Right cardiac atrium (tissue), 5 donors: ENCODE data around the gene GFOD2. TPM values are rescaled to one million over a fixed set of nuclear protein-coding genes. Genes with fewer than 3 reads are reported as not detected.
A peak's percentile ranks its signal among the peaks of the same experiment; 100 is the strongest.

ENCODE experiments used
- ATAC-seq, 2 donors: fragments of 200-7000 bp; cut with Tn5 transposase; one replicate each; pipeline versions ENCODE4 v1.8.0 to v1.9.1; 2020; ENCODE audit warnings: moderate library complexity in 2 of 2, mild to moderate bottlenecking in 1 of 2
- DNase-seq, 3 donors: peaks; one replicate each; pipeline ENCODE4 v3.0.0-alpha.2; 2020
- H3K27ac ChIP-seq: one replicate; pipeline ENCODE4 v1.5.1; 2013; ENCODE audit warnings: mild to moderate bottlenecking, low read length, control low read depth, moderate library complexity
- H3K27me3 ChIP-seq: one replicate; pipeline ENCODE4 v1.6.1; 2013; ENCODE audit not compliant: control insufficient read depth, insufficient read depth
- H3K4me1 ChIP-seq: one replicate; pipeline ENCODE4 v1.6.1; 2013; ENCODE audit warnings: low read length; ENCODE audit not compliant: control insufficient read depth, insufficient read depth
- H3K4me3 ChIP-seq: one replicate; pipeline ENCODE4 v1.5.1; 2013; ENCODE audit warnings: low read length, control low read depth
- H3K9me3 ChIP-seq: one replicate; pipeline ENCODE4 v1.6.1; 2013; ENCODE audit warnings: low read length; ENCODE audit not compliant: control insufficient read depth
- WGBS: extraction: QIAGEN DNeasy Blood & Tissue Kit; methylation state at CpG from one replicate; pipeline ENCODE4 v1.1.7; 2013; 5-methylcytosine and 5-hydroxymethylcytosine counted together
- intact Hi-C, 4 donors: fragments of 100-400 bp; cut with DNase I; formaldehyde crosslinking; loops; one replicate each; pipeline versions ENCODE4 v1.11.0 to v1.14.0; 2022 to 2023
- polyA plus RNA-seq: library from polyadenylated mRNA; stranded (reverse); fragments of 200-250 nt; gene quantifications from one replicate; pipeline ENCODE4 v1.2.3, GENCODE V29; 2013
- total RNA-seq, 4 donors: library from RNA; stranded (reverse); fragmentation: NEBNext Ultra II Directional; extraction: Animal tissue kit (Norgen Biotek cat#: 25700); gene quantifications; one replicate each; pipeline ENCODE4 v1.2.1, GENCODE V29; 2021
- donor health status: healthy with polysubstance abuse.
- donor health status: DM: no; HTN: yes; CAD: no.
- donor health status: DM: no; HTN: no; CAD: no.
- donor health status: DM: no; HTN: yes; CAD: no; lungs with severe emphysema.
- donor health status: DM: yes; HTN: yes; CAD: no.

Gene GFOD2
- total and polyA plus RNA-seq, 5 donors = 8.1 to 9.9 (median 8.5) TPM

DNA sequence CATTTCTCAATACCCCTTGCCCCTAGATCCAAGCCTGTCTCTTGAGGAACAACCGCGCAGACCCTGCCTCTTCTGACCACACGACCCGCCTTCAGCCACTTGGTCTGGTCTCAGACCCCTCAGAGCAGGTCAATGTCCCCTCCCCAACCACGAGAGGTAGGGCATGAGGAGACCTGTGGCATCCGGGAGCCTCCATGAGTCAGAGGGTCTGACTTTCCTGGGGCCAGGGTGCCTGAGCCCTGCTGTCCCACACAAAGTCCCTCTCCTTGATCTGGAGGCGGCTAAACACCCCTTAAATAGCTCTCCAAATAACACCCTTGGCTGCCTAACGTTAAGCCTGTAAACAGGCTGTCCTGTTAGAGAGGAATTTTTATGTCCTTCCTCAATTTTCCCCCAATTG is 69.1 kb downstream of the GFOD2 start:
- Histone ChIP-seq H3K9me3 (no peaks in the 10 kb centered on the region), H3K4me1 (peaks cover 2% of the 10 kb centered on the region), H3K4me3 (no peak overlapping the region), H3K27ac (no peak overlapping the region), H3K27me3 (no peaks in the 10 kb centered on the region)
- ATAC-seq (no peak), DNase-seq (peak in 1 of 3 donors; percentile 20)
- WGBS = 60% methylated on average over 8 of the region's 8 CpGs
- intact Hi-C loops = no loop called here

DNA sequence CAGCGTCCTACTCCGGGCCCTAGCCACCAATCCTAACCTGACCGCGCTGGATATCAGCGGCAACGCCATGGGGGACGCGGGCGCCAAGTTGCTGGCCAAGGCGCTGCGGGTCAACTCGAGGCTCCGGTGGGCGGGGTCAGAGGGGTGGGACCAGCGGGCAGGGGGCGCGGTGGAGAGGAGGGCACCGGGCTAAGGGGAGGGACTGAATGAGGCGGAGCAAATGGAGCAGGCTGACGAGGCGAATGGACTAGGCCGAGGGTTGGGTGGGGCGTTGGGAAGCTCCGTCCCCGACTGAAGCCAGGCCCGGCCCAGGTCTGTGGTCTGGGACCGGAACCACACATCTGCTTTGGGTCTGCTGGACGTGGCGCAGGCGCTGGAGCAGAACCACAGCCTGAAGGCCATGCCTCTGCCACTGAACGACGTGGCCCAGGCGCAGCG is 69.6 kb downstream of the GFOD2 start:
- Histone ChIP-seq H3K9me3 (no peaks in the 10 kb centered on the region), H3K27ac (no peak overlapping the region), H3K27me3 (no peaks in the 10 kb centered on the region), H3K4me1 (peaks cover 2% of the 10 kb centered on the region), H3K4me3 (no peak overlapping the region)
- ATAC-seq (peak; percentile 24 to 50), DNase-seq (peak in 2 of 3 donors; percentile 72 to 74)
- WGBS = 17% methylated on average over 34 of the region's 34 CpGs
- intact Hi-C loops = loop anchor here in 1 of 4 donors (10.0 kb wide), 1 partner anchor 85 kb away; the partner anchor contains the start of gene CTCF

DNA sequence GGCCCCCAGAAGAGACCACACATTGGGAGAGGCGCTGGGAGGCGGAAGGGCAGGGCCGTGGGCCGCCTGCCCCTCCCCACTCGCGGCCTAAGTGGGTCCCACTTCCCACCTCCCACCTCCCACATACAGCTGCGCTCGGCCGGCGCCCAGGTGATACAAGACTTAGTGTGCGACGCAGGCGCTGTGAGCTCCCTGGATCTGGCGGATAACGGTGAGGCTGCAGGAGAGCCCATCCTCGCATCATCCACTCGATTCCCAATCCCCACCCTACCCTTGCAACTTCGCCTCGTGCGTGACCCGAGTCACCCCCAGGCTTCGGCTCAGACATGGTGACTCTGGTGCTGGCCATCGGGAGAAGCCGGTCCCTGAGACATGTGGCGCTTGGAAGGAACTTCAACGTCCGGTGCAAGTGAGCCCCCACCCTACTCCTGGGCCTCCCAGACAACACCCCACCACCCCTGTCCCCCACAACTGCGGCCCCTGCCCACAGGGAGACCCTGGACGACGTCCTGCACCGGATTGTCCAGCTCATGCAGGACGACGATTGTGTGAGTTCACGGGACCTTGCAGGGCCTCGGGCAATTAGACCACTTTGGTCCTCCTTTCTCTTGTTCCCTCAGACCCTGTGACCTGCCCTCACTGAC is 70.2 kb downstream of the GFOD2 start:
- WGBS = 46% methylated on average over 35 of the region's 35 CpGs
- Histone ChIP-seq H3K27me3 (no peaks in the 10 kb centered on the region), H3K4me3 (no peak overlapping the region), H3K9me3 (no peaks in the 10 kb centered on the region), H3K4me1 (peaks cover 2% of the 10 kb centered on the region), H3K27ac (no peak overlapping the region)
- DNase-seq = peak in 1 of 3 donors; percentile 38
- no peak for ATAC-seq
- intact Hi-C loops = loop anchor here in 1 of 4 donors (10.0 kb wide), 1 partner anchor 84 kb away; the partner anchor contains the start of gene CTCF

DNA sequence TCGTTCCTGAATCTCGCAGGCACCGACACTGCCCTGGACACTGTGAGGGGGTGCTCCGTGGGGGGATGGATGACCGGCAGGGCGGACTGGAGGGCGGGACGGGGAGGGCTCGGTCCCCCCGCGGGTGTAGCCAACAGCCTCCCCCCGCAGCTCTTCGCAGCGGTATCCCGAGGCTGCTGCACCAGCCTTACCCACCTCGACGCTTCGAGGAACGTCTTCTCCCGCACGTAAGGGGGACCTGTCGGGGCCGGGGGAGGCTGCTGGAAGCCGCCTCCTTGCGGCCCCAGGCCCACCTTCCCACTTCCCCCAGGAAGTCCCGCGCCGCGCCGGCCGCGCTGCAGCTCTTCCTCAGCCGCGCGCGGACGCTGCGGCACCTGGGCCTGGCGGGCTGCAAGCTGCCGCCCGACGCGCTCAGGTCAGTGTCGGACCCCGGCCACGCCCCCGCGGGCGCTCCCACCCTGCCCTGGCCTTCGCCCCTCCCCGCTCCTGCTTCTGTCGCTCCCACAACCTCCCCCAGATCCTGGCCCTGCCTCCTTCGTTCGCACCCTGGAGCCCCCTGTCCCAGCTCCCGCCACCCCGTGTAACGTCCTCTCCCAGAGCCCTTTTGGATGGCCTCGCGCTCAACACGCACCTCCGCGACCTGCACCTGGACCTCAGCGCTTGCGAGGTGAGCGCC is 70.9 kb downstream of the GFOD2 start:
- DNase-seq = peak in 1 of 3 donors; percentile 44
- no peaks in the 10 kb centered on the region for H3K27me3 ChIP-seq

DNA sequence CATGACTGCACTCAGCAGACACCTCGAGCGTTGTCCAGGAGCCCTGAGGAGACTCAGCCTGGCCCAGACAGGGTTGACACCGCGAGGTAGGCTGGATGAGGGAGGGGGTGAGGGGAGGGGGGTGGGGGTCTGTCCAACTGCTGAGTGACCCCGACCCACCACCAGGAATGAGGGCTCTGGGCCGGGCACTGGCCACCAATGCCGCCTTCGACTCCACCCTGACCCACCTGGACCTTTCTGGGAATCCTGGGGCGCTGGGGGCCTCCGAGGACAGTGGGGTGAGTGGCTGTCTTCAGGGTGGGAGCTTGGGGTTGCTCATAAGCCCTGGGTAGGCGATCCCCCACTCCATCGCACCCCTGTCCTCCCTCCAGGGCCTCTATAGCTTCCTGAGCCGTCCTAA is 71.4 kb downstream of the GFOD2 start:
- H3K4me1 ChIP-seq = no peaks in the 10 kb centered on the region
- DNase-seq (peak in 1 of 3 donors; percentile 28), ATAC-seq (no peak)
- WGBS = 69% methylated on average over 13 of the region's 13 CpGs
- H3K4me3 ChIP-seq = no peak overlapping the region
- H3K27me3 ChIP-seq = no peaks in the 10 kb centered on the region
- H3K9me3 ChIP-seq = no peaks in the 10 kb centered on the region
- intact Hi-C loops = loop anchor here in 1 of 4 donors (10.0 kb wide), 1 partner anchor 83 kb away; the partner anchor contains the start of gene CTCF
- no peak overlapping the region for H3K27ac ChIP-seq

More for the DNA sequence above, 70.9 kb downstream of the GFOD2 start:
- intact Hi-C loops = loop anchor here in 1 of 4 donors (10.0 kb wide), 1 partner anchor 83 kb away; the partner anchor contains the start of gene CTCF
- H3K9me3 ChIP-seq = no peaks in the 10 kb centered on the region
- H3K4me1 ChIP-seq = peaks cover 2% of the 10 kb centered on the region
- WGBS = 20% methylated on average over 65 of the region's 65 CpGs
- no peak overlapping the region for H3K4me3 ChIP-seq
- H3K27ac ChIP-seq = no peak overlapping the region
- ATAC-seq = no peak

DNA sequence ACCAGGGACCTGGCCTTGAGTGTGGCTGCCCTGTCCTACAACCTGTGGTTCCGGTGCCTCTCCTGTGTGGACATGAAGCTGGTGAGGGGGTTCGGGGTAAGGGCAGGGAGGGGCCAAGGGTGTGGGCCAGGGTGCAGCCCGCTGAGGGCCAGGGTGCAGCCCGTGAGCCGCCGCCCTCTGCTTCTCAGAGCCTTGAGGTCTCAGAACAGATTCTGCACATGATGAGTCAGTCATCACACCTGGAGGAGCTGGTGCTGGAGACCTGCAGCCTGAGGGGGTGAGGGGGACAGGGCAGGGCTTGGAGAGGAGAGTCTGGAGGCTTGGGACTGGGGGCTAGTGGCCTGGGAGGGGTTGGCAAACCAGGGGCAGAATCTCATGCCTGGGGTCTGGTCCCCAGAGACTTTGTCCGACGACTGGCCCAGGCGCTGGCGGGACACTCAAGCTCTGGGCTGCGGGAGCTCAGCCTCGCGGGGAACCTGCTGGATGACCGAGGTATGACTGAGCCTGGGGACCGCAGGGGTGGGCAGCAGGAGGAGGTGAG is 71.9 kb downstream of the GFOD2 start:
- H3K27me3 ChIP-seq = no peaks in the 10 kb centered on the region
- DNase-seq (peak in 1 of 3 donors; percentile 26), ATAC-seq (no peak)
- no peak overlapping the region for H3K4me3 ChIP-seq
- 71% methylated on average over 15 of the region's 15 CpGs for WGBS
- H3K9me3 ChIP-seq = no peaks in the 10 kb centered on the region
- intact Hi-C loops = loop anchor here in 1 of 4 donors (10.0 kb wide), 1 partner anchor 82 kb away; the partner anchor contains the start of gene CTCF
- H3K4me1 ChIP-seq = no peaks in the 10 kb centered on the region
- H3K27ac ChIP-seq = no peak overlapping the region

DNA sequence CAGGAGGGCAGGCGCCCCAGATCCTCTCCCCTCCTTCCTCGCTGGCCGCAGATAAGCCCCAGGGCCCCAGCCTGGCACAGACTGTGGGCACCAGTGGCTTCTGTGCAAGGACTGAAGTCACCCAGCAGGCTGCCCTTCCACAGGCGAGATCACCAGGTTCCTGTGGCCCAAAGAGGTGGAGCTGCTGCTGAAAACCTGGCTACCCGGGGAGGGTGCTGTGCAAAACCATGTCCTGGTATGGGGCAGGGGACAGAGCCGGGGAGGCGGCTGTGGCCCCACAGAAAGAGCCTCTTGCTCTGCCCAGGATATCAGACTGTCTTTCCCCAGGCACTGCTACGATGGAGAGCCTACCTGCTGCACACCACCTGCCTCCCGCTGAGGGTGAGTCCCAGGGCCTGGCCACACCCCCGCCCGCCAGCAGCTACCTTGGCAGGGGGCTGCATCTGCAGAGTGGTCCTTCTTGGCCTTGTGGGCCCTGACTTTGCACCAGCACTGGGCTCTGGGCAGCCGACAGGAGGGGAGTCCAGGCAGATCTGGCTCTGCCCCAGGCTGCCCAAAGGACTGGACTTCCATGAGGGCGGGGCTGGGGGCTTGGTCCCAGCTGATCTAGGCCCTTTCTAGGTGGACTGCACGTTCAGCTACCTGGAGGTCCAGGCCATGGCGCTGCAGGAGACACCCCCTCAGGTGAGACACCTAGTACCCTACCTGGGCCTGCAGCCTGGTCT is 73.6 kb downstream of the GFOD2 start:
- Histone ChIP-seq H3K9me3 (no peaks in the 10 kb centered on the region), H3K4me3 (no peak overlapping the region), H3K4me1 (no peaks in the 10 kb centered on the region), H3K27me3 (no peaks in the 10 kb centered on the region), H3K27ac (no peak overlapping the region)
- DNase-seq = peak in 2 of 3 donors; percentile 47 to 58
- intact Hi-C loops = loop anchor here in 2 of 4 donors (2.0 to 10.0 kb wide), 2 partner anchors 81 to 125 kb away; partner anchors contain the start of gene CTCF (in 1 of the 2)
- no peak for ATAC-seq
- WGBS = 80% methylated on average over 15 of the region's 15 CpGs

DNA sequence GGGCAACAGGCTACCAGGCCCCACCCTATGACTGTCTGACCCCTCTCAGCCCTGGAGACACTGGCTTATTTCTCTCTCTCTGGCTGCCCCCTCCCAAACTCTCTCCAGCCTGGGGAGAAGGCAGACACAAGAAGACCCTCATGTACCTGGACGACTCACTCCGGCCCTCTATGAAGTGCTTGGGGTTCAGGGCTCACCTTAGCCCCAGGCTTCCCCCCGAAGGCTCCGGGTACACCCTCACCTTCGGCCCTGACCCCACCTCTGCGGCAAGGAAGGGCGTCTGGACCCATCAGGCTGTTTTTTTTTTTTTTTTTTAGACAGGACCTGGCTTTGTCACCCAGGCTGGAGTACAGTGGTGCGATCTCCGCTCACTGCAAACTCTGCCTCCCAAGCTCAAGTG is 75.1 kb downstream of the GFOD2 start:
- Histone ChIP-seq H3K4me3 (no peak overlapping the region), H3K27ac (no peak overlapping the region), H3K4me1 (no peaks in the 10 kb centered on the region), H3K27me3 (no peaks in the 10 kb centered on the region), H3K9me3 (no peaks in the 10 kb centered on the region)
- ATAC-seq (no peak), DNase-seq (no peak)
- intact Hi-C loops = loop anchor here in 2 of 4 donors (2.0 to 10.0 kb wide), 2 partner anchors 79 to 123 kb away; partner anchors contain the start of gene CTCF (in 1 of the 2)
- 89% methylated on average over 9 of the region's 9 CpGs for WGBS

DNA sequence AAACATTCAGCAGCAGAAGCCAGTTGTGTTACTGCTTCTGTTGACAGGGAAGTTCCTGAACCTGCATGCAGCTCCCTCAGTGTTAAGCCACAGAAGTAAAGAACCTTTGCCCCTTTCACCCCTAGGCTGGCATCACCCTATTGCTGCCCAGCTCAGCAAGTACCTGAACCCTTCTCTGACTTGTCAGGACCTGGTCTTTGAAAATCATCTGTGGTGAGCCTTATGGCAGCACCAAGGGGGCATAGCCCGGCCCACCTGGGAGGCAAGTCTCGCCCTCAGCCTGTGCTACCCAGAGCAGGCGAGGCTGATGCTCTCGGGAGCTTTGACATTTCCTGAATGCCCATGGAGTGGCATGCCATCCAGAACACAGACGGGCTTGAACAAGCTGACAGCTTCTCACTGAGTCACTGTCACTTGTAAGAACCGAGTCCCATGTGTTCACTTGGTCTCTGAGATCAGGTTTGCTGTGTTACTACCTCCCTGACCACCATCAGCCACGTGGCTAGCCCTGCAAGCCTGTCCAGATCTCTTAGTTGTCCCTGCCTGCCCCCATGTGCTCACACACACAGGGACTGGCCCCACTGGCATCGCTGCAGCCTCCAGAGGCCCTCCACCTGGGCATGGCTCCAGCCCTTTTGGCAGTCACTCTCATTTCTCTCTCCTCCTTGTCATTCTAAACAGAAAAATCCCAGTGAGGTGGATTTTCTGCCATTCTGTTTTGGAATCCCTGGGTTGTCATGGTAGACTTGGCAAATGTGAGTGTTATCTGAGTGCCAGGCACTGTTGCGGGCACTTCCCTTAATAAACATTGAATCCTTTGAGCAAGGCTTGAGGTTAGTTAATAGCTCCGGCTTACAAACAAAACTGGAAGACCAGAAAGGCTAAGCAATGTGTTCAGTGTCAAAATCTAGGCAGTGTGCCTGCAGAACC is 77.1 kb downstream of the GFOD2 start:
- H3K9me3 ChIP-seq = no peaks in the 10 kb centered on the region
- WGBS = 42% methylated on average over 10 of the region's 10 CpGs
- intact Hi-C loops = loop anchor here in 1 of 4 donors (10.0 kb wide), 1 partner anchor 77 kb away; the partner anchor contains the start of gene CTCF
- no peak overlapping the region for H3K27ac ChIP-seq
- ATAC-seq (peak; percentile 69 to 84), DNase-seq (peak; percentile 72 to 89 (median 85))
- no peak overlapping the region for H3K4me3 ChIP-seq
- no peaks in the 10 kb centered on the region for H3K4me1 ChIP-seq
- H3K27me3 ChIP-seq = no peaks in the 10 kb centered on the region

DNA sequence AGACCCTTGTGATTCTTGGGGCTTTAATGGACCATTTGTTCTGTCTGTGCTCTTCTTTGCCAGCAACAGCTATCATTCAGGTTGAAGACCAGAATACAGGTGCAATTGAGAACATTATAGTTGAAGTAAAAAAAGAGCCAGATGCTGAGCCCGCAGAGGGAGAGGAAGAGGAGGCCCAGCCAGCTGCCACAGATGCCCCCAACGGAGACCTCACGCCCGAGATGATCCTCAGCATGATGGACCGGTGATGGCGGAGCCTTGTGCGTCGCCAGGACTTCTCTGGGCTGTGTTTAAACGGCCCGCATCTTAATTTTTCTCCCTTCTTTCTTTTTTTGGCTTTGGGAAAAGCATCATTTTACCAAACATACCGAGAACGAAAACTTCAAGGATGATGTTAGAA is 81.5 kb downstream of the GFOD2 start:
- Histone ChIP-seq H3K4me1 (no peaks in the 10 kb centered on the region), H3K4me3 (no peak overlapping the region), H3K27me3 (no peaks in the 10 kb centered on the region), H3K9me3 (no peaks in the 10 kb centered on the region), H3K27ac (no peak overlapping the region)
- WGBS = 88% methylated on average over 12 of the region's 12 CpGs
- ATAC-seq = no peak
- DNase-seq = no peak
- intact Hi-C loops = no loop called here
